Trophoblast cell (in vitro differentiated cells and primary cell): Measurements from ENCODE around the gene JUN.

ENCODE experiments used
- DNase-seq, 2 donors: peaks; one replicate each; pipeline ENCODE4 v3.0.0-alpha.2; 2016
- H2AFZ ChIP-seq: 2 replicates; pipeline ENCODE4 v1.6.1; 2013; ENCODE audit warnings: low read length, moderate library complexity, mild to moderate bottlenecking; ENCODE audit not compliant: insufficient read depth, poor library complexity
- H2AK5ac ChIP-seq: 2 replicates; pipeline ENCODE4 v1.6.1; 2013; ENCODE audit warnings: mild to moderate bottlenecking, low read length
- H2BK120ac ChIP-seq: 2 replicates; pipeline ENCODE4 v1.6.1; 2013; ENCODE audit warnings: low read length, mild to moderate bottlenecking, moderate library complexity; ENCODE audit not compliant: insufficient read depth, poor library complexity
- H2BK12ac ChIP-seq: 2 replicates; pipeline ENCODE4 v1.6.1; 2013; ENCODE audit warnings: mild to moderate bottlenecking, low read length, moderate library complexity
- H2BK5ac ChIP-seq: 2 replicates; pipeline ENCODE4 v1.6.1; 2013; ENCODE audit warnings: low read length, low read depth, moderate library complexity, mild to moderate bottlenecking; ENCODE audit not compliant: poor library complexity
- H3K14ac ChIP-seq: 2 replicates; pipeline ENCODE4 v1.6.1; 2013; ENCODE audit warnings: mild to moderate bottlenecking, low read length
- H3K18ac ChIP-seq: 2 replicates; pipeline ENCODE4 v1.6.1; 2013; ENCODE audit warnings: mild to moderate bottlenecking, low read length
- H3K23ac ChIP-seq: 2 replicates; pipeline ENCODE4 v1.6.1; 2013; ENCODE audit warnings: low read length
- H3K27ac ChIP-seq: 2 replicates; pipeline ENCODE4 v1.5.1; 2013; ENCODE audit warnings: low read depth, mild to moderate bottlenecking, inconsistent platforms, low read length, moderate library complexity
- H3K27me3 ChIP-seq: 2 replicates; pipeline ENCODE4 v1.6.1; 2013; ENCODE audit warnings: inconsistent platforms, mild to moderate bottlenecking, low read length, moderate library complexity; ENCODE audit not compliant: insufficient read depth
- H3K36me3 ChIP-seq, 2 experiments: 1 replicate in 1 of 2; 2 replicates in 1 of 2; pipeline ENCODE4 v1.6.1; 2013; ENCODE audit warnings: low read length in 2 of 2, mild to moderate bottlenecking in 2 of 2, moderate library complexity in 1 of 2; ENCODE audit not compliant: insufficient read depth in 2 of 2, control insufficient read depth in 1 of 2
- H3K4ac ChIP-seq: 2 replicates; pipeline ENCODE4 v1.6.1; 2013; ENCODE audit warnings: low read depth, mild to moderate bottlenecking, low read length, moderate library complexity
- H3K4me1 ChIP-seq, 2 experiments: 1 replicate in 1 of 2; 2 replicates in 1 of 2; pipeline ENCODE4 v1.6.1; 2013; ENCODE audit warnings: low read length in 2 of 2, mild to moderate bottlenecking in 2 of 2, moderate library complexity in 1 of 2; ENCODE audit not compliant: insufficient read depth in 2 of 2, control insufficient read depth in 1 of 2
- H3K4me2 ChIP-seq: 2 replicates; pipeline ENCODE4 v1.6.1; 2013; ENCODE audit warnings: inconsistent platforms, mild to moderate bottlenecking, low read length, moderate library complexity
- H3K4me3 ChIP-seq: 2 replicates; pipeline ENCODE4 v1.5.1; 2013; ENCODE audit warnings: mild to moderate bottlenecking, low read depth, low read length, inconsistent platforms
- H3K79me1 ChIP-seq: one replicate; pipeline ENCODE4 v1.6.1; 2013; ENCODE audit warnings: low read length
- H3K79me2 ChIP-seq: 2 replicates; pipeline ENCODE4 v1.6.1; 2013; ENCODE audit warnings: low read length, mild to moderate bottlenecking; ENCODE audit not compliant: control insufficient read depth, insufficient read depth, poor library complexity
- H3K9ac ChIP-seq: 2 replicates; pipeline ENCODE4 v1.6.1; 2013; ENCODE audit warnings: mild to moderate bottlenecking, low read length
- H3K9me3 ChIP-seq: 2 replicates; pipeline ENCODE4 v1.6.1; 2013; ENCODE audit warnings: low read depth, mild to moderate bottlenecking, control low read depth, inconsistent platforms, low read length; ENCODE audit not compliant: insufficient read depth
- H4K12ac ChIP-seq: 2 replicates; pipeline ENCODE4 v1.6.1; 2013; ENCODE audit warnings: low read depth, mild to moderate bottlenecking, low read length, moderate library complexity
- H4K8ac ChIP-seq: 2 replicates; pipeline ENCODE4 v1.6.1; 2013; ENCODE audit warnings: low read depth, mild to moderate bottlenecking, low read length, moderate library complexity
- H4K91ac ChIP-seq: one replicate; pipeline ENCODE4 v1.6.1; 2013; ENCODE audit warnings: low read depth, mild to moderate bottlenecking, low read length, moderate library complexity
- WGBS: extraction: QIAGEN DNeasy Blood & Tissue Kit; methylation state at CpG from one replicate; pipeline ENCODE4 v1.1.7; 2013; ENCODE audit warnings: missing lambda C conversion rate; ENCODE audit not compliant: insufficient read length, insufficient coverage; ENCODE audit errors: extremely low coverage; 5-methylcytosine and 5-hydroxymethylcytosine counted together

The JUN gene

GRCh38 chr1:58755468-58755872 lies 28.4 kb downstream of the JUN start:
- Histone ChIP-seq H3K18ac (peak overlapping the region; percentile 43), H3K27ac (peak overlapping the region; percentile 30), H4K91ac (peak overlapping the region; percentile 41), H3K14ac (no peak overlapping the region), H3K79me2 (no peaks in the 10 kb centered on the region), H3K27me3 (no peaks in the 10 kb centered on the region), H3K4me3 (no peak overlapping the region), H3K9ac (no peak overlapping the region), H4K12ac (no peak overlapping the region), H2AFZ (no peak overlapping the region), H4K8ac (peak overlapping the region; percentile 59), H3K23ac (no peak overlapping the region), H2BK120ac (no peak overlapping the region), H3K36me3 (no peaks in the 10 kb centered on the region), H3K4ac (no peak overlapping the region), H2BK12ac (peak overlapping the region; percentile 83), H2BK5ac (peak overlapping the region; percentile 19), H2AK5ac (peak overlapping the region; percentile 21), H3K4me1 (peaks cover 5 to 9% of the 10 kb centered on the region in 2 experiments), H3K9me3 (no peaks in the 10 kb centered on the region), H3K4me2 (no peak overlapping the region), H3K79me1 (no peaks in the 10 kb centered on the region)
- peak in 1 of 2 donors; percentile 53 for DNase-seq
- no CpG with 5 or more reads among the region's 6 CpGs for WGBS

- peak overlapping the region; percentile 11 for H3K4me2 ChIP-seq
- peak overlapping the region; percentile 41 for H4K91ac ChIP-seq
- no peak overlapping the region for H3K9ac ChIP-seq
- H2AK5ac ChIP-seq = peak overlapping the region; percentile 21
- no peak overlapping the region for H4K12ac ChIP-seq
- H2BK12ac ChIP-seq = peak overlapping the region; percentile 83
- no peak overlapping the region for H3K4ac ChIP-seq
- H3K4me1 ChIP-seq = peaks cover 5 to 9% of the 10 kb centered on the region in 2 experiments
- H3K27ac ChIP-seq = peak overlapping the region; percentile 30
- peak overlapping the region; percentile 19 for H2BK5ac ChIP-seq
- H3K27me3 ChIP-seq = no peaks in the 10 kb centered on the region
- H4K8ac ChIP-seq = peak overlapping the region; percentile 59
- H3K14ac ChIP-seq = no peak overlapping the region
- no peak for DNase-seq
- no peak overlapping the region for H2AFZ ChIP-seq
- no peak overlapping the region for H3K4me3 ChIP-seq
- H3K23ac ChIP-seq = no peak overlapping the region
- no peaks in the 10 kb centered on the region for H3K9me3 ChIP-seq
- no CpG with 5 or more reads among the region's 7 CpGs for WGBS
- peak overlapping the region; percentile 43 for H3K18ac ChIP-seq
- H2BK120ac ChIP-seq = no peak overlapping the region
- H3K79me1 ChIP-seq = no peaks in the 10 kb centered on the region
- H3K79me2 ChIP-seq = no peaks in the 10 kb centered on the region
- H3K36me3 ChIP-seq = no peaks in the 10 kb centered on the region
These were observed 29.0 kb downstream of the JUN start for GRCh38 chr1:58754683-58755467.

GRCh38 chr1:58754073-58754613 lies 29.7 kb downstream of the JUN start:
- Histone ChIP-seq H3K4ac (no peak overlapping the region), H4K8ac (no peak overlapping the region), H3K27ac (no peak overlapping the region), H4K12ac (no peak overlapping the region), H3K4me2 (no peak overlapping the region), H3K18ac (no peak overlapping the region), H3K9me3 (no peaks in the 10 kb centered on the region), H3K4me1 (peaks cover 5 to 9% of the 10 kb centered on the region in 2 experiments), H2BK12ac (peak overlapping the region; percentile 54), H4K91ac (no peak overlapping the region), H3K4me3 (no peak overlapping the region), H2AFZ (no peak overlapping the region), H3K23ac (no peak overlapping the region), H3K14ac (no peak overlapping the region), H3K36me3 (no peaks in the 10 kb centered on the region), H2BK5ac (no peak overlapping the region), H2AK5ac (no peak overlapping the region), H2BK120ac (no peak overlapping the region), H3K79me2 (no peaks in the 10 kb centered on the region), H3K9ac (no peak overlapping the region), H3K27me3 (no peaks in the 10 kb centered on the region), H3K79me1 (no peaks in the 10 kb centered on the region)
- WGBS = no CpG with 5 or more reads among the region's 3 CpGs
- DNase-seq = peak in 1 of 2 donors; percentile 29

GRCh38 chr1:58753431-58753866 lies 30.4 kb downstream of the JUN start:
- Histone ChIP-seq H3K27ac (no peak overlapping the region), H3K36me3 (no peaks in the 10 kb centered on the region), H3K9me3 (no peaks in the 10 kb centered on the region), H3K4me2 (no peak overlapping the region), H2BK12ac (no peak overlapping the region), H3K18ac (no peak overlapping the region), H2AFZ (no peak overlapping the region), H3K14ac (no peak overlapping the region), H2AK5ac (no peak overlapping the region), H4K12ac (no peak overlapping the region), H3K27me3 (no peaks in the 10 kb centered on the region), H3K4me3 (no peak overlapping the region), H3K4ac (no peak overlapping the region), H2BK120ac (no peak overlapping the region), H4K8ac (no peak overlapping the region), H4K91ac (no peak overlapping the region), H3K9ac (no peak overlapping the region), H3K23ac (no peak overlapping the region), H3K79me2 (no peaks in the 10 kb centered on the region), H2BK5ac (no peak overlapping the region), H3K79me1 (no peaks in the 10 kb centered on the region), H3K4me1 (peaks cover 5 to 9% of the 10 kb centered on the region in 2 experiments)
- WGBS = no CpG with 5 or more reads among the region's 4 CpGs
- DNase-seq = no peak
